ENCODE data around the gene IGLL1. TPM values are rescaled to one million over a fixed set of nuclear protein-coding genes. Genes with fewer than 3 reads are reported as not detected.

IGLL1 gene
- total and polyA plus RNA-seq, 3 donors from 2014 or later: 6.9 to 36.9 (median 24.6) TPM

GRCh38 chr22:23557467-23557866, 22.6 kb downstream of the IGLL1 start:
- Histone ChIP-seq H3K27ac (no peak overlapping the region), H3K4me3 (no peak overlapping the region), H3K9me3 (no peaks in the 10 kb centered on the region), H3K4me1 (no peaks in the 10 kb centered on the region), H3K27me3 (no peaks in the 10 kb centered on the region), H3K36me3 (ENCODE audit: low read depth, missing control alignments) (no peaks in the 10 kb centered on the region)
- TF ChIP-seq, protein P1, sequence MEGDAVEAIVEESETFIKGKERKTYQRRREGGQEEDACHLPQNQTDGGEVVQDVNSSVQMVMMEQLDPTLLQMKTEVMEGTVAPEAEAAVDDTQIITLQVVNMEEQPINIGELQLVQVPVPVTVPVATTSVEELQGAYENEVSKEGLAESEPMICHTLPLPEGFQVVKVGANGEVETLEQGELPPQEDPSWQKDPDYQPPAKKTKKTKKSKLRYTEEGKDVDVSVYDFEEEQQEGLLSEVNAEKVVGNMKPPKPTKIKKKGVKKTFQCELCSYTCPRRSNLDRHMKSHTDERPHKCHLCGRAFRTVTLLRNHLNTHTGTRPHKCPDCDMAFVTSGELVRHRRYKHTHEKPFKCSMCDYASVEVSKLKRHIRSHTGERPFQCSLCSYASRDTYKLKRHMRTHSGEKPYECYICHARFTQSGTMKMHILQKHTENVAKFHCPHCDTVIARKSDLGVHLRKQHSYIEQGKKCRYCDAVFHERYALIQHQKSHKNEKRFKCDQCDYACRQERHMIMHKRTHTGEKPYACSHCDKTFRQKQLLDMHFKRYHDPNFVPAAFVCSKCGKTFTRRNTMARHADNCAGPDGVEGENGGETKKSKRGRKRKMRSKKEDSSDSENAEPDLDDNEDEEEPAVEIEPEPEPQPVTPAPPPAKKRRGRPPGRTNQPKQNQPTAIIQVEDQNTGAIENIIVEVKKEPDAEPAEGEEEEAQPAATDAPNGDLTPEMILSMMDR (IDR thresholded peaks at IDR 0.05): no peak
- TF ChIP-seq POLR2A (IDR thresholded peaks at IDR 0.05): no peak
- intact Hi-C loops (cut with DNase I; ENCODE audit: low total_unique reads): no loop called here
- no peak for DNase-seq
- 89 to 90% methylated on average over 4 of the region's 4 CpGs for WGBS, 2 donors

DNA sequence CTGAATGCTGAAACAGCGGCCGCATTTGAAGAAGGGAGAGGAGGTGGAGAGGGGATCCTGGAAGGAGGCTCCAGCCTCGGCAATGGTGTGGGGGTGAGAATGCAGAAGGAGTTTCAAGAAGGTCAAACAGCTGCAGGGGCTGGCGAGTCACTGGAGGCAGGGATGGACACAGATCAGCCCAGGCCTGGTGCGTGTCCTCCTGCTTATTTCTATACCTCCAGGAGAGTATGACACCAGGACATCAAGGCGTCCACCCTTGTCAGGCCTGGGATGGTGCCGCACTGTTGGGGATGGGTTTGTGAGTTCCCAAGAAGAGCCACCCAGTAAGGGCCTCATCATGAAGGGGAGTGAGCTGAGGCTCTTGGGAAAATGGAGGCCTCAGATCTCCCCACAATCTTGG, 23.1 kb downstream of the IGLL1 start:
- 82 to 89% methylated on average over 7 of the region's 7 CpGs for WGBS, 2 donors
- TF ChIP-seq, protein P1 (IDR thresholded peaks at IDR 0.05): no peak
- no peak for TF ChIP-seq POLR2A (IDR thresholded peaks at IDR 0.05)
- Histone ChIP-seq H3K27me3 (no peaks in the 10 kb centered on the region), H3K4me1 (no peaks in the 10 kb centered on the region), H3K4me3 (no peak overlapping the region), H3K36me3 (ENCODE audit: low read depth, missing control alignments) (no peaks in the 10 kb centered on the region), H3K9me3 (no peaks in the 10 kb centered on the region), H3K27ac (no peak overlapping the region)
- intact Hi-C loops (cut with DNase I; ENCODE audit: low total_unique reads): no loop called here
- DNase-seq: no peak

DNA sequence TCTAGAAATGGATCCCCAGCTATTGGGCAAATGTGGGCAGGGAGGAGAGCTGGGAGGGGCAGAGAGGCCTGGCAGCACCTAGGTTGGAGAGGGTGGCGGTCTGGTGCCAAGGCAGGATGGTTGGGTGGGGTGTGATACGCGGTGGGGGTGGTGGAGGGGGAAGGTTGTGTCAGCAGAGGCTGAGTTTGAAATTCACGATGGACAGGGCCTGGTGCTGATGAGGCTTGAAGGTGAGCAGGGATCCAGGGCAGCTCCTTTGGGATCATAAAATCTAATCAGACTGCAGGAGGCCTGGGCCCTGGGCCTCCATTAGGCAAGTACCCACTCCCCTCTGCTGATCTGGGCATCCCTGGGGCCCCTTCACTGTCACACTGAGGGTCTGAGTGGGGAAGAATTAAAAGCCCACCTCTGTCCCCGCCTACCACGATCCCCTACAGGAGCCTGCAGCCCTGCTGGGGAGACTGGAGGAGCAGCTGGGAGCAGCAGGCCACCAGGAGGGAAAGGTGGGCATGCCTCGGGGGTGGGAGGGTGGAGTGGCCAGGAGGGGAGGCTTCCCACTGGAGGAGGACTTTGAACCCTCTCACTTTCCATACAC, 24.0 kb downstream of the IGLL1 start:
- intact Hi-C loops (cut with DNase I; ENCODE audit: low total_unique reads): no loop called here

GRCh38 chr22:23555118-23555517, 25.0 kb downstream of the IGLL1 start:
- WGBS, 2 donors: 91 to 93% methylated on average over 8 of the region's 8 CpGs
- DNase-seq: no peak
- H3K4me1 ChIP-seq: no peaks in the 10 kb centered on the region
- no peaks in the 10 kb centered on the region for H3K27me3 ChIP-seq
- intact Hi-C loops (cut with DNase I; ENCODE audit: low total_unique reads): no loop called here
- H3K9me3 ChIP-seq: no peaks in the 10 kb centered on the region
- no peaks in the 10 kb centered on the region for H3K36me3 ChIP-seq (ENCODE audit: low read depth, missing control alignments)
- H3K4me3 ChIP-seq: no peak overlapping the region
- TF ChIP-seq, protein P1 (IDR thresholded peaks at IDR 0.05): no peak
- TF ChIP-seq POLR2A (IDR thresholded peaks at IDR 0.05): no peak
- no peak overlapping the region for H3K27ac ChIP-seq

More for the DNA sequence above, 24.0 kb downstream of the IGLL1 start:
- no peaks in the 10 kb centered on the region for H3K9me3 ChIP-seq
- TF ChIP-seq, protein P1 (IDR thresholded peaks at IDR 0.05): no peak
- no peak for TF ChIP-seq POLR2A (IDR thresholded peaks at IDR 0.05)
- 77 to 80% methylated on average over 5 to 7 of the region's 7 CpGs for WGBS, 2 donors
- no peaks in the 10 kb centered on the region for H3K27me3 ChIP-seq
- no peaks in the 10 kb centered on the region for H3K36me3 ChIP-seq (ENCODE audit: low read depth, missing control alignments)
- no peak overlapping the region for H3K27ac ChIP-seq
- DNase-seq: no peak
- no peak overlapping the region for H3K4me3 ChIP-seq
- H3K4me1 ChIP-seq: no peaks in the 10 kb centered on the region

All from testis (tissue), 3 donors.